Mesenchymal stem cell (in vitro differentiated cells and primary cell): Measurements from ENCODE around the gene PTPN22.
A peak's percentile ranks its signal among the peaks of the same experiment; 100 is the strongest.

Source experiments
- DNase-seq: peaks from one replicate; pipeline ENCODE4 v3.0.0-alpha.2; 2013
- H2AFZ ChIP-seq: one replicate; pipeline ENCODE4 v1.6.1; 2013; ENCODE audit warnings: low read depth, mild to moderate bottlenecking, control low read depth, inconsistent platforms, low read length, moderate library complexity
- H2AK5ac ChIP-seq: 2 replicates; pipeline ENCODE4 v1.6.1; 2013; ENCODE audit warnings: low read length, moderate library complexity, mild to moderate bottlenecking, inconsistent platforms; ENCODE audit not compliant: severe bottlenecking
- H2BK120ac ChIP-seq: one replicate; pipeline ENCODE4 v1.6.1; 2013; ENCODE audit warnings: low read depth, mild to moderate bottlenecking, inconsistent platforms, low read length, moderate library complexity
- H2BK12ac ChIP-seq, 2 experiments: one replicate each; pipeline ENCODE4 v1.6.1; 2013; ENCODE audit warnings: inconsistent platforms in 2 of 2, low read length in 2 of 2, mild to moderate bottlenecking in 2 of 2, moderate library complexity in 2 of 2, control low read depth in 1 of 2
- H2BK15ac ChIP-seq: one replicate; pipeline ENCODE4 v1.6.1; 2013; ENCODE audit warnings: mild to moderate bottlenecking, low read depth, inconsistent platforms; ENCODE audit not compliant: poor library complexity, severe bottlenecking
- H2BK5ac ChIP-seq: 2 replicates; pipeline ENCODE4 v1.6.1; 2013; ENCODE audit warnings: low read depth, mild to moderate bottlenecking, low read length, control low read depth, inconsistent platforms; ENCODE audit not compliant: poor library complexity, severe bottlenecking
- H3K14ac ChIP-seq, 2 experiments: one replicate each; pipeline ENCODE4 v1.6.1; 2013; ENCODE audit warnings: inconsistent platforms in 2 of 2, low read length in 2 of 2, control low read depth in 1 of 2, mild to moderate bottlenecking in 1 of 2, moderate library complexity in 1 of 2
- H3K18ac ChIP-seq, 2 experiments: one replicate each; pipeline ENCODE4 v1.6.1; 2013; ENCODE audit warnings: inconsistent platforms in 2 of 2, low read length in 2 of 2, control low read depth in 1 of 2, low read depth in 1 of 2, mild to moderate bottlenecking in 1 of 2
- H3K23ac ChIP-seq, 2 experiments: one replicate each; pipeline ENCODE4 v1.6.1; 2013; ENCODE audit warnings: inconsistent platforms in 2 of 2, low read length in 2 of 2, mild to moderate bottlenecking in 2 of 2, moderate library complexity in 2 of 2, control low read depth in 1 of 2
- H3K27ac ChIP-seq: 2 replicates; pipeline ENCODE4 v1.5.1; 2013; ENCODE audit warnings: mild to moderate bottlenecking, moderate library complexity, low read length, control low read depth, inconsistent platforms; ENCODE audit not compliant: poor library complexity, severe bottlenecking
- H3K27me3 ChIP-seq, 2 experiments: 2 replicates each; pipeline versions ENCODE4 v1.6.1 to v1.7.0; 2013; ENCODE audit warnings: low read length in 2 of 2, mild to moderate bottlenecking in 2 of 2, moderate library complexity in 2 of 2, control low read depth in 1 of 2, inconsistent platforms in 1 of 2; ENCODE audit not compliant: control insufficient read depth in 1 of 2, insufficient read depth in 1 of 2
- H3K36me3 ChIP-seq, 2 experiments: 2 replicates each; pipeline versions ENCODE4 v1.6.1 to v1.7.0; 2013; ENCODE audit warnings: low read length in 2 of 2, control low read depth in 1 of 2, inconsistent platforms in 1 of 2, low read depth in 1 of 2, mild to moderate bottlenecking in 1 of 2; ENCODE audit not compliant: insufficient read depth in 2 of 2, control insufficient read depth in 1 of 2
- H3K4ac ChIP-seq, 2 experiments: one replicate each; pipeline ENCODE4 v1.6.1; 2013; ENCODE audit warnings: inconsistent platforms in 2 of 2, low read length in 2 of 2, mild to moderate bottlenecking in 2 of 2, moderate library complexity in 2 of 2, control low read depth in 1 of 2, low read depth in 1 of 2
- H3K4me1 ChIP-seq: 2 replicates; pipeline ENCODE4 v1.6.1; 2013; ENCODE audit warnings: low read depth, low read length, control low read depth; ENCODE audit not compliant: control insufficient read depth, insufficient read depth
- H3K4me2 ChIP-seq: 2 replicates; pipeline ENCODE4 v1.6.1; 2013; ENCODE audit warnings: low read length, mild to moderate bottlenecking, inconsistent platforms; ENCODE audit not compliant: poor library complexity, severe bottlenecking
- H3K4me3 ChIP-seq, 2 experiments: 2 replicates each; pipeline versions ENCODE4 v1.5.1 to v1.7.0; 2013; ENCODE audit warnings: low read length in 2 of 2, mild to moderate bottlenecking in 2 of 2, control low read depth in 1 of 2, low read depth in 1 of 2; ENCODE audit not compliant: insufficient read depth in 1 of 2
- H3K79me1 ChIP-seq: replicated peaks from 2 replicates; pipeline ENCODE4 v1.6.1; 2013; ENCODE audit warnings: mild to moderate bottlenecking, control low read depth, low read length, inconsistent platforms; ENCODE audit not compliant: poor library complexity, severe bottlenecking
- H3K9ac ChIP-seq: 2 replicates; pipeline ENCODE4 v1.7.0; 2013; ENCODE audit warnings: mild to moderate bottlenecking, low read length, moderate library complexity
- H3K9me3 ChIP-seq: 2 replicates; pipeline ENCODE4 v1.7.0; 2013; ENCODE audit warnings: mild to moderate bottlenecking, low read length; ENCODE audit not compliant: control insufficient read depth
- H4K8ac ChIP-seq: one replicate; pipeline ENCODE4 v1.6.1; 2013; ENCODE audit warnings: inconsistent platforms, mild to moderate bottlenecking, low read length, moderate library complexity
- H4K91ac ChIP-seq: one replicate; pipeline ENCODE4 v1.6.1; 2013; ENCODE audit warnings: mild to moderate bottlenecking, low read length, inconsistent platforms
- WGBS: methylation state at CpG from one replicate; pipeline ENCODE4 v1.1.7; 2013; ENCODE audit warnings: mixed read lengths; 5-methylcytosine and 5-hydroxymethylcytosine counted together

PTPN22 gene

GRCh38 chr1:113913887-113914664 lies 42.6 kb upstream of the PTPN22 start:
- H2BK5ac ChIP-seq = no peak overlapping the region
- H2AK5ac ChIP-seq = peak overlapping the region; percentile 69
- H3K4me2 ChIP-seq = no peak overlapping the region
- no peak overlapping the region for H2AFZ ChIP-seq
- no peak overlapping the region for H3K14ac ChIP-seq
- H3K79me1 ChIP-seq = peaks cover 13% of the 10 kb centered on the region
- no peak overlapping the region for H3K4ac ChIP-seq
- no peak overlapping the region for H3K27ac ChIP-seq
- no peak for DNase-seq
- H3K23ac ChIP-seq = no peak overlapping the region
- no peaks in the 10 kb centered on the region for H3K27me3 ChIP-seq
- H3K4me1 ChIP-seq = peaks cover 6% of the 10 kb centered on the region
- H4K8ac ChIP-seq = no peak overlapping the region
- no peaks in the 10 kb centered on the region for H3K9me3 ChIP-seq
- H2BK120ac ChIP-seq = no peak overlapping the region
- H4K91ac ChIP-seq = no peak overlapping the region
- peaks cover 15 to 28% of the 10 kb centered on the region in 2 experiments for H3K36me3 ChIP-seq
- no peak overlapping the region for H3K9ac ChIP-seq
- no peak overlapping the region for H3K18ac ChIP-seq
- no peak overlapping the region for H3K4me3 ChIP-seq
- 98% methylated on average over 4 of the region's 5 CpGs for WGBS
- no peak overlapping the region for H2BK15ac ChIP-seq
- no peak overlapping the region for H2BK12ac ChIP-seq

GRCh38 chr1:113913312-113913668 lies 41.8 kb upstream of the PTPN22 start:
- Histone ChIP-seq H3K27me3 (no peaks in the 10 kb centered on the region), H2BK12ac (no peak overlapping the region), H2AFZ (no peak overlapping the region), H3K23ac (no peak overlapping the region), H3K4me1 (peaks cover 6% of the 10 kb centered on the region), H2BK120ac (no peak overlapping the region), H3K9ac (no peak overlapping the region), H4K91ac (no peak overlapping the region), H3K4me3 (no peak overlapping the region), H3K4me2 (no peak overlapping the region), H2BK5ac (no peak overlapping the region), H3K14ac (no peak overlapping the region), H2AK5ac (peak overlapping the region; percentile 47), H3K18ac (no peak overlapping the region), H3K9me3 (no peaks in the 10 kb centered on the region), H3K36me3 (peaks cover 19 to 36% of the 10 kb centered on the region in 2 experiments), H4K8ac (no peak overlapping the region), H3K27ac (peak overlapping the region; percentile 35), H3K4ac (no peak overlapping the region), H2BK15ac (no peak overlapping the region), H3K79me1 (peaks cover 13% of the 10 kb centered on the region)
- 87% methylated on average over 2 of the region's 3 CpGs for WGBS
- no peak for DNase-seq

GRCh38 chr1:113912594-113913311 lies 41.2 kb upstream of the PTPN22 start:
- Histone ChIP-seq H3K36me3 (peaks cover 22 to 41% of the 10 kb centered on the region in 2 experiments), H2BK5ac (peak overlapping the region; percentile 86), H3K4ac (no peak overlapping the region), H3K23ac (no peak overlapping the region), H2BK15ac (peak overlapping the region; percentile 40), H3K9me3 (no peaks in the 10 kb centered on the region), H3K4me2 (no peak overlapping the region), H3K18ac (no peak overlapping the region), H3K27me3 (no peaks in the 10 kb centered on the region), H2AFZ (no peak overlapping the region), H4K91ac (no peak overlapping the region), H3K9ac (no peak overlapping the region), H3K79me1 (peaks cover 16% of the 10 kb centered on the region), H2AK5ac (no peak overlapping the region), H2BK120ac (no peak overlapping the region), H2BK12ac (no peak overlapping the region), H3K4me3 (no peak overlapping the region), H4K8ac (no peak overlapping the region), H3K4me1 (peaks cover 6% of the 10 kb centered on the region), H3K27ac (peak overlapping the region; percentile 75), H3K14ac (no peak overlapping the region)
- DNase-seq = peak; percentile 59
- 85% methylated on average over 6 of the region's 6 CpGs for WGBS

DNA sequence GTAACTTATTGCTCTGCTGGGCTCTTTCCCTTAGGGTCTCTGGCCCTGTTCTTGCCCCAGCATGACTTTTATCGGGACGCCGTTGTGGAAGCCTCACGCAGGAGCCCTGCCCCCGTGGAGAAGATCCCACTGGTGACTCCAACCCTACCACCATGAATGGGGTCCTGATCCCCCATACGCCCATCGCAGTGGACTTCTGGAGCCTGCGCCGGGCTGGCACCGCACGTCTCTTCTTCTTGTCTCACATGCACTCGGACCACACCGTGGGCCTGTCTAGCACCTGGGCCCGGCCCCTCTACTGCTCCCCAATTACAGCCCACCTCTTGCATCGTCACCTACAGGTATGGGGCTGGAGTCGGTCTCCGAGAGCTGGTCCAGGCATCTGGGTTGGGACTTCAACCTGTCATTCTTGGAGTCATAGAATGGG lies 33.9 kb upstream of the PTPN22 start:
- Histone ChIP-seq H3K18ac (peak overlapping the region; percentile 7 to 40), H3K4me2 (peak overlapping the region; percentile 67), H3K4me1 (peaks cover 6% of the 10 kb centered on the region), H3K27ac (peak overlapping the region; percentile 67), H3K9ac (peak overlapping the region; percentile 97), H3K4ac (peak overlapping the region in 1 of 2 experiments; percentile 29), H3K4me3 (peak overlapping the region; percentile 68 to 97), H2BK12ac (no peak overlapping the region), H4K91ac (peak overlapping the region; percentile 58), H2AFZ (peak overlapping the region; percentile 79), H2AK5ac (no peak overlapping the region), H3K23ac (no peak overlapping the region), H3K14ac (peak overlapping the region; percentile 68 to 80), H2BK15ac (no peak overlapping the region), H2BK120ac (no peak overlapping the region), H3K36me3 (peaks cover 10 to 42% of the 10 kb centered on the region in 2 experiments), H3K27me3 (no peaks in the 10 kb centered on the region), H4K8ac (peak overlapping the region; percentile 4), H3K79me1 (peaks cover 24% of the 10 kb centered on the region), H2BK5ac (no peak overlapping the region), H3K9me3 (no peaks in the 10 kb centered on the region)
- under 1% methylated on average over 16 of the region's 17 CpGs for WGBS
- DNase-seq = no peak
